Measurements from ENCODE around the gene CCNI. TPM values are rescaled to one million over a fixed set of nuclear protein-coding genes. Genes with fewer than 3 reads are reported as not detected.

Gene CCNI
- total RNA-seq, 1 donor from 2014 or later, result 322 TPM

GRCh38 chr4:77015390-77015789 lies 60.4 kb downstream of the CCNI start:
- TF ChIP-seq CTCF (IDR thresholded peaks at IDR 0.05; ENCODE audit: unreplicated experiment), result no peak
- Mint-ChIP-seq H3K27ac (peak overlapping the region; percentile 1), H3K4me3 (ENCODE audit: low read depth) (no peak overlapping the region), H3K4me1 (ENCODE audit: low read depth) (no peaks in the 10 kb centered on the region), H3K9me3 (ENCODE audit: low read depth) (no peaks in the 10 kb centered on the region), H3K27me3 (no peaks in the 10 kb centered on the region), H3K36me3 (ENCODE audit: insufficient read depth) (peaks cover 25% of the 10 kb centered on the region)
- no peak for DNase-seq (ENCODE audit: low spot score, unreplicated experiment)

DNA sequence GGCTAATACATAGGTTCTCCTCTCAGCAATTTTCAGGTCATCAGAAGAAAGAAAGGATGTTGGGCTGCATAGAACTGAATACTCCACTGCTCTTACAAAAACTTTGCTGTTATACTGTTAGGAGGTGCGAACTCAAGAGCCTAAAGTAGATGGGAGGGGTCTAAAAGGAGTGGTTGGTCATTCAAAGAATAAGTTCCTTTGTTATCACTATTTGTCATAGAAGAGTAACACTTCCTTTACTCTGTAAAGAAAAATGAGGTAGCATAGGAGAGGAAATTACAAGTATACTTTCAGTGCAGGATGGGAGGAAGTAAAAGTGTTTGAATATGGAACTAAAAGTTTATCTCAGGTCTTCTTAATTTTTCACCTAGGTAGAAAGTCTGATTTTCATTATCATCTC lies 61.5 kb downstream of the CCNI start:
- no peak for TF ChIP-seq CTCF (IDR thresholded peaks at IDR 0.05; ENCODE audit: unreplicated experiment)
- H3K4me3 Mint-ChIP-seq (ENCODE audit: low read depth), result no peak overlapping the region
- no peaks in the 10 kb centered on the region for H3K27me3 Mint-ChIP-seq
- no peaks in the 10 kb centered on the region for H3K4me1 Mint-ChIP-seq (ENCODE audit: low read depth)
- no peak overlapping the region for H3K27ac Mint-ChIP-seq
- no peaks in the 10 kb centered on the region for H3K9me3 Mint-ChIP-seq (ENCODE audit: low read depth)
- peaks cover 22% of the 10 kb centered on the region for H3K36me3 Mint-ChIP-seq (ENCODE audit: insufficient read depth)
- DNase-seq (ENCODE audit: low spot score, unreplicated experiment), result no peak

DNA sequence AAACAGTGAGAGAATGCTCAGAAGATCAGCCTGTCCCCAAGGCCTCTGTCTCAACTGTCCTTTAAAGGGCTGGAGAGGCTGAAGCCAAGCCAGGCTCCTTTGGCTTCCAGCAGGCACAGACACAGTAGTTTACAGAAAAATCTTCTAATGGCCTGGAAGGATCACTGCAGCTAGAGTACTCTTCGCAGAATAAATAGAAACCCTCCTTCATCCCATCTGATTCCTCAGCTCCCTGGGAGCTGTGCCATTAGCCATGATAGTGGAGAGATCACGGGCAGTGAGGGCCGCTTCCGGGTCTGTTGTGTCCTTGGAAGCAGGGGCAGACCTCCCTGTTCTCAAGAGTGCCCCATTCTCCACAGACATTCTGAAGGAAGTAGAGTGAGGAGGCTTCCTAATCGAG lies 63.1 kb downstream of the CCNI start:
- H3K27ac Mint-ChIP-seq, result no peak overlapping the region
- DNase-seq (ENCODE audit: low spot score, unreplicated experiment), result no peak
- H3K4me3 Mint-ChIP-seq (ENCODE audit: low read depth), result no peak overlapping the region
- peaks cover 27% of the 10 kb centered on the region for H3K36me3 Mint-ChIP-seq (ENCODE audit: insufficient read depth)
- no peaks in the 10 kb centered on the region for H3K4me1 Mint-ChIP-seq (ENCODE audit: low read depth)
- no peaks in the 10 kb centered on the region for H3K27me3 Mint-ChIP-seq
- H3K9me3 Mint-ChIP-seq (ENCODE audit: low read depth), result no peaks in the 10 kb centered on the region
- no peak for TF ChIP-seq CTCF (IDR thresholded peaks at IDR 0.05; ENCODE audit: unreplicated experiment)

GRCh38 chr4:77010841-77011354 lies 64.9 kb downstream of the CCNI start:
- H3K4me1 Mint-ChIP-seq (ENCODE audit: low read depth), result peaks cover 5% of the 10 kb centered on the region

GRCh38 chr4:77009511-77010115 lies 66.2 kb downstream of the CCNI start:
- H3K4me3 Mint-ChIP-seq (ENCODE audit: low read depth), result no peak overlapping the region
- H3K36me3 Mint-ChIP-seq (ENCODE audit: insufficient read depth), result peaks cover 12% of the 10 kb centered on the region
- no peaks in the 10 kb centered on the region for H3K9me3 Mint-ChIP-seq (ENCODE audit: low read depth)
- no peaks in the 10 kb centered on the region for H3K27me3 Mint-ChIP-seq
- no peak for TF ChIP-seq CTCF (IDR thresholded peaks at IDR 0.05; ENCODE audit: unreplicated experiment)
- DNase-seq (ENCODE audit: low spot score, unreplicated experiment), result no peak
- H3K4me1 Mint-ChIP-seq (ENCODE audit: low read depth), result peaks cover 5% of the 10 kb centered on the region
- H3K27ac Mint-ChIP-seq, result no peak overlapping the region

More at GRCh38 chr4:77010841-77011354, 64.9 kb downstream of the CCNI start:
- no peak for DNase-seq (ENCODE audit: low spot score, unreplicated experiment)
- no peak overlapping the region for H3K4me3 Mint-ChIP-seq (ENCODE audit: low read depth)
- no peak overlapping the region for H3K27ac Mint-ChIP-seq
- no peaks in the 10 kb centered on the region for H3K9me3 Mint-ChIP-seq (ENCODE audit: low read depth)
- TF ChIP-seq CTCF (IDR thresholded peaks at IDR 0.05; ENCODE audit: unreplicated experiment), result no peak
- peaks cover 22% of the 10 kb centered on the region for H3K36me3 Mint-ChIP-seq (ENCODE audit: insufficient read depth)
- H3K27me3 Mint-ChIP-seq, result no peaks in the 10 kb centered on the region

Measured in progenitor cell of endocrine pancreas (in vitro differentiated cells).